Body of pancreas (tissue), 4 donors: ENCODE measurements around the gene NKD1. TPM values are rescaled to one million over a fixed set of nuclear protein-coding genes. Genes with fewer than 3 reads are reported as not detected.

Experiments used
- ATAC-seq: fragments of 150-250 bp; one replicate; pipeline ENCODE4 v1.9.1; 2016
- DNase-seq, 4 donors: peaks; one replicate each; pipeline ENCODE4 v3.0.0-alpha.2; 2019
- H3K27ac ChIP-seq, 4 donors: fragments of 200-600 bp; sonication (generic); 1 replicate in 3 of 4; 2 replicates in 1 of 4; pipeline versions ENCODE4 v1.5.1 to v1.6.1; 2016 to 2019; ENCODE audit warnings: mild to moderate bottlenecking in 1 of 4, mixed read lengths in 1 of 4, moderate library complexity in 1 of 4
- H3K27me3 ChIP-seq, 2 donors: fragments of 200-600 bp; sonication (generic); one replicate each; pipeline ENCODE4 v1.6.0; 2016; ENCODE audit warnings: mild to moderate bottlenecking in 1 of 2
- H3K36me3 ChIP-seq, 2 donors: fragments of 200-600 bp; sonication (generic); replicated peaks in 1 of 2; 2 replicates each; pipeline ENCODE4 v1.5.1; 2016; ENCODE audit warnings: low read depth in 2 of 2; ENCODE audit not compliant: insufficient read depth in 1 of 2
- H3K4me1 ChIP-seq: fragments of 200-600 bp; sonication (generic); one replicate; pipeline ENCODE4 v1.6.0; 2016
- H3K4me3 ChIP-seq, 2 donors: fragments of 200-600 bp; sonication (generic); 1 replicate in 1 of 2; 2 replicates in 1 of 2; pipeline ENCODE4 v1.5.1; 2016 to 2019
- H3K9me3 ChIP-seq, 3 donors: fragments of 200-600 bp; sonication (generic); 1 replicate in 2 of 3; 2 replicates in 1 of 3; pipeline ENCODE4 v1.5.1; 2016
- POLR2A ChIP-seq, 3 donors: fragments of 450-650 bp; IDR thresholded peaks; one replicate each; pipeline ENCODE4 v1.6.1; 2016; ENCODE audit warnings: antibody characterized with exemption in 3 of 3, mild to moderate bottlenecking in 2 of 3
- WGBS, 2 donors: methylation state at CpG; one replicate each; pipeline ENCODE4 v1.1.5; 2017; 5-methylcytosine and 5-hydroxymethylcytosine counted together
- intact Hi-C: fragments of 100-400 bp; cut with DNase I; formaldehyde crosslinking; loops from one replicate; pipeline ENCODE4 v1.15.1; 2023
- total RNA-seq, 2 donors: library from RNA; depleted of rRNA; stranded (reverse); fragments of >200 nt; gene quantifications; one replicate each; pipeline ENCODE4 v1.1.0, GENCODE V29; 2016
- TF ChIP-seq, protein P1 (sequence below), 7 experiments: fragments of 450-650 bp in 4 of 7; fragments of 200-600 bp in 3 of 7; sonication (generic) in 3 of 7; IDR thresholded peaks; one replicate each; pipeline ENCODE4 v1.5.1; 2016 to 2019; ENCODE audit warnings: antibody characterized with exemption in 7 of 7

NKD1 gene
- total RNA-seq, 2 donors from 2014 or later: 2.0 to 4.9 TPM

DNA sequence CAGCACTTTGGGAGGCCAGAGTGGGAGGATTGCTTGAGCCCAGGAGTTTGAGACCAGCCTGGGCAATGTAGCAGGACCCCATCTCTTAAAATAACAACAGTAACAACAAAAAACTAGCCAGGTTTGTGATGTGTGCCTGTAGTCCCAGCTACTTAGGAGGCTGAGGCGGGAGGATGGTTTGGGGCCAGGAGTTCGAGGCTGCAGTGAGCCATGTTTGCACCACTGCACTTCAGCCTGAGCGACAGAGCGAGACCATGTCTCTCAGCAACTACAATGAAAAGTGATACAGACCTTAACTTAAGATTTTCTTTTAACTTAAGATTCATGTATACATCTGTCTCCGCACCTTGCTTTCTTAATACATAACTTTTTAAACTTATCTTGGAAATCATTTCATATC, 17.2 kb downstream of the NKD1 start:
- no peak for DNase-seq
- H3K27me3 ChIP-seq: no peaks in the 10 kb centered on the region
- ATAC-seq: no peak
- no peak overlapping the region for H3K27ac ChIP-seq
- TF ChIP-seq, protein P1, sequence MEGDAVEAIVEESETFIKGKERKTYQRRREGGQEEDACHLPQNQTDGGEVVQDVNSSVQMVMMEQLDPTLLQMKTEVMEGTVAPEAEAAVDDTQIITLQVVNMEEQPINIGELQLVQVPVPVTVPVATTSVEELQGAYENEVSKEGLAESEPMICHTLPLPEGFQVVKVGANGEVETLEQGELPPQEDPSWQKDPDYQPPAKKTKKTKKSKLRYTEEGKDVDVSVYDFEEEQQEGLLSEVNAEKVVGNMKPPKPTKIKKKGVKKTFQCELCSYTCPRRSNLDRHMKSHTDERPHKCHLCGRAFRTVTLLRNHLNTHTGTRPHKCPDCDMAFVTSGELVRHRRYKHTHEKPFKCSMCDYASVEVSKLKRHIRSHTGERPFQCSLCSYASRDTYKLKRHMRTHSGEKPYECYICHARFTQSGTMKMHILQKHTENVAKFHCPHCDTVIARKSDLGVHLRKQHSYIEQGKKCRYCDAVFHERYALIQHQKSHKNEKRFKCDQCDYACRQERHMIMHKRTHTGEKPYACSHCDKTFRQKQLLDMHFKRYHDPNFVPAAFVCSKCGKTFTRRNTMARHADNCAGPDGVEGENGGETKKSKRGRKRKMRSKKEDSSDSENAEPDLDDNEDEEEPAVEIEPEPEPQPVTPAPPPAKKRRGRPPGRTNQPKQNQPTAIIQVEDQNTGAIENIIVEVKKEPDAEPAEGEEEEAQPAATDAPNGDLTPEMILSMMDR (IDR thresholded peaks at IDR 0.05): no peak
- no peak for TF ChIP-seq POLR2A (IDR thresholded peaks at IDR 0.05)
- no peak overlapping the region for H3K4me3 ChIP-seq
- WGBS, 2 donors: 96% methylated on average over 5 of the region's 5 CpGs
- H3K9me3 ChIP-seq: no peaks in the 10 kb centered on the region
- intact Hi-C loops: no loop called here
- no peaks in the 10 kb centered on the region for H3K4me1 ChIP-seq
- H3K36me3 ChIP-seq: no peaks in the 10 kb centered on the region

DNA sequence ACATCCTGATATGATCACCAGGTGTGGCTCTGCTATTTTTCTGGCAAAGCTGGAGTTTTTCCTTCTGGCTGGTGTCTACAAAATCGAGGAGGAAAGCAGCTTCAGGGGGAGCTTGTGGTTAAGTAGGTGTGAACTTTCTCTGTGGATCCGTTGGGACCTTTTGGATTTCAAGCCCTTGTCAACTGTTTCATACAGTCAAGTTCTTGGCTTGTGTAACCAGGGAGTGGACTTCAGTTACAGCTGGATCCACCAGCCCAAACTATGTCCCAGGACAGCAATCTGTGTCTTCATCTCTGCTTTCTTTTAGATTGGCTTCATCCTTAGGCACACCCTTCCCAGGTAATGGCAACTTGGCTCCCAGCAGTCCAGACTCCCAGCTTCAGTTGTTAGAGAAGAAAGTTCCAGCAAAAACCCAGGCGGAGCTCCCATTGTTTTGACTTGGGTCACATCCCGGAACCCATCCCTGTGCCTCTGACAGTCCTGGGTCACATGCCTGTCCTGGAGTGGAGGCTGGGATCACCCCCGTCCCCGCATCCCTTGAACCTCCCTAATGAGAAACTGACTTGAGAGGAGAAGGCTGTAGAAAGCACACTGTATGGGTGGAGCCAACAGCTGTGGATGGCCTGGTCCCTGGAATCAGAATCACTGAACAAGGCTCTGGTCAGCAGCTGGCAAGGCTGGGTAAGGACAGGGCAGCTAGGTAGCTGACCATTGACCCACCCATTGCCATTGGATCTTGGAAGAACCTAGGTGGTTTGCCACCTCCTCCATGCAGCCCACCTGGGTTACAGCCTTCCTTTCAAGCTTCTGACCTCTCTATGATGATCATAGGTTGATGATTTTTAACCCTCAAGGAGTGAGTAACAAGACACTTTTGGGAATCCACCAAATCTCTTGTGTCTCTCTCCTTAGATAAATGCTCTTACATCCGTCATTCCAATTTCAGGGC, 18.1 kb downstream of the NKD1 start:
- Histone ChIP-seq H3K4me3 (no peak overlapping the region), H3K36me3 (no peaks in the 10 kb centered on the region), H3K27ac (no peak overlapping the region), H3K27me3 (no peaks in the 10 kb centered on the region), H3K9me3 (no peaks in the 10 kb centered on the region), H3K4me1 (no peaks in the 10 kb centered on the region)
- WGBS, 2 donors: 83 to 96% methylated on average over 7 of the region's 7 CpGs
- no peak for TF ChIP-seq POLR2A (IDR thresholded peaks at IDR 0.05)
- TF ChIP-seq, protein P1 (IDR thresholded peaks at IDR 0.05): no peak
- ATAC-seq (no peak), DNase-seq (no peak)
- intact Hi-C loops: no loop called here

DNA sequence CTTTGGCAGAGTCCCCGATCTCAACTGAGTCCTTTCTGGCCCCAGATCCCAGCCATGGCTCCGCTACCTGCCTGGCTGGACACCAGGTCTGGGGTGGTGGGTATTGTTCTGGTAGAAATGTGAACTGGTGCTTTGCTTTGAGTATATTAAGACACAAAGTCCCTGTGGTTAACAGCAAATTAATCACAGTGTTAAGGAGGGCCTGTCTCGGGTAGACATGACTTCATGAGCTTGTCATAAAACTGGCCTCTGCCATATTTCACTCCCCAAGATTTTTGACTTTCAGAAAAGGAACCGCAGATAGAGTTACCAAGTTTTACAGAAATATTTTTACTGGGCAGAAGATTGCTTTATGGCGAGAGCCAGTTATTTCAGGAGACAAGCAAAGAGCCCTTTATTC, 19.5 kb downstream of the NKD1 start:
- Histone ChIP-seq H3K9me3 (no peaks in the 10 kb centered on the region), H3K4me1 (no peaks in the 10 kb centered on the region), H3K27ac (no peak overlapping the region), H3K36me3 (no peaks in the 10 kb centered on the region), H3K4me3 (no peak overlapping the region), H3K27me3 (no peaks in the 10 kb centered on the region)
- no peak for DNase-seq
- WGBS, 2 donors: 84 to 90% methylated on average over 5 of the region's 5 CpGs
- no peak for TF ChIP-seq POLR2A (IDR thresholded peaks at IDR 0.05)
- TF ChIP-seq, protein P1 (IDR thresholded peaks at IDR 0.05): no peak
- ATAC-seq: no peak
- intact Hi-C loops: no loop called here

DNA sequence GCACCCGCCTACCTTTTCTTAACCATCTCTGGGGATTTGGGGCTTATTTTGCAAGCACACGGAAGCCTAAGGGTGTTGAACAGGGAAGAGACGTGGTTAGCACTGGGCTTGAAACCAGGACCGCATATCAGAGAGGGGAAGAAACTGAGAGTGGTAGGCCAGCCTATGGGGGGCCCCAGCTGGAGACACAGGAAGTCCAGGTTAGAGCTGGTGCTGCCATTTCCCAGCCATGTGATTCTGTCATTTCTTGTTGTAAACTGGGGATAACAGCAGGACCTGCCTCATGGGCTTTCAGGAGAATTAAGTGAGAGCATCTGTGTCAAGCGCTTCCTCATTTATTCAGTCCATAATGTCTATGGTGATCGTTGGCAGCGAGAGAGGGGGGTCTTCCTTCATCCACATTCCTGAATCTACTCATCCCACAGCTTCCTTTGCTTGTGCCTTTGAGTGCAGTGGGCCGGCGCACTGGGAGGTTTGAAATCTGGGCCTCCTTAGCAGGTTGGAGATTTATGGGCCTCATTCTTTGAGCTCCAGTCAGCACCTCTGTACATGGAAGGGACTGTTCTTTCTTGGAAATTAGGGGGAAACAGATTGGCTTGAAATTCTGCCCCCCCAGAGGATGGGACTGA, 20.1 kb downstream of the NKD1 start:
- Histone ChIP-seq H3K4me1 (no peaks in the 10 kb centered on the region), H3K27ac (no peak overlapping the region), H3K4me3 (no peak overlapping the region), H3K36me3 (no peaks in the 10 kb centered on the region), H3K9me3 (no peaks in the 10 kb centered on the region), H3K27me3 (no peaks in the 10 kb centered on the region)
- no peak for DNase-seq
- no peak for TF ChIP-seq POLR2A (IDR thresholded peaks at IDR 0.05)
- TF ChIP-seq, protein P1 (IDR thresholded peaks at IDR 0.05): no peak
- 81 to 83% methylated on average over 9 of the region's 9 CpGs for WGBS, 2 donors
- no peak for ATAC-seq
- intact Hi-C loops: no loop called here
